Endothelial cell of umbilical vein (primary cell): Measurements from ENCODE around the gene TMEM208. TPM values are rescaled to one million over a fixed set of nuclear protein-coding genes. Genes with fewer than 3 reads are reported as not detected.

Experiments
- BruUV-seq: library from RNA; stranded (reverse); fragments of 400-500 nt; replicated peaks from 2 replicates; lab custom pipeline; 2021; lab: Mats Ljungman, UMichigan
- CTCF ChIA-PET: fragments of 300-600, 350-600 bp; sonication (Branson Sonifier 250); formaldehyde crosslinking; loops from one replicate; lab custom pipeline; 2021; ENCODE audit warnings: antibody characterized with exemption, inconsistent platforms; lab: Charles Lee
- POLR2A ChIA-PET: fragments of 300-600, 350-600 bp; sonication (Branson Sonifier 250); formaldehyde crosslinking; loops from one replicate; lab custom pipeline; 2021; ENCODE audit warnings: antibody characterized with exemption, inconsistent platforms; lab: Charles Lee
- DNase-seq: peaks from one replicate; pipeline ENCODE4 v3.0.0-alpha.2; 2011; ENCODE audit warnings: low read depth, low spot score
- FAIRE-seq: peaks from 2 replicates; lab custom pipeline; 2011; peaks lifted over from hg19 to GRCh38; lab: Jason Lieb, UNC
- H2AFZ ChIP-seq: 2 replicates; pipeline ENCODE4 v1.6.0; 2012; ENCODE audit warnings: low read depth, low read length, control low read depth, inconsistent platforms
- H3K27ac ChIP-seq: 2 replicates; pipeline ENCODE4 v1.5.1; 2011; ENCODE audit warnings: low read depth, mild to moderate bottlenecking, control low read depth, low read length, moderate library complexity; ENCODE audit not compliant: insufficient read depth
- H3K27me3 ChIP-seq, 2 experiments: 2 replicates each; pipeline versions ENCODE4 v1.6.0 to v1.6.1; 2011; ENCODE audit warnings: low read length in 2 of 2, mixed read lengths in 1 of 2; ENCODE audit not compliant: control insufficient read depth in 2 of 2, insufficient read depth in 2 of 2
- H3K36me3 ChIP-seq, 2 experiments: 2 replicates in 1 of 2; 3 replicates in 1 of 2; pipeline ENCODE4 v1.5.1; 2011; ENCODE audit warnings: low read length in 2 of 2, mild to moderate bottlenecking in 1 of 2, moderate library complexity in 1 of 2; ENCODE audit not compliant: control insufficient read depth in 2 of 2, insufficient read depth in 2 of 2; ENCODE audit errors: extremely low read depth in 1 of 2
- H3K4me1 ChIP-seq: 3 replicates; pipeline ENCODE4 v1.5.1; 2011; ENCODE audit warnings: mild to moderate bottlenecking, low read length; ENCODE audit not compliant: control insufficient read depth, insufficient read depth; ENCODE audit errors: extremely low read depth
- H3K4me2 ChIP-seq: 2 replicates; pipeline ENCODE4 v1.6.1; 2011; ENCODE audit warnings: low read length, control low read depth, mixed read lengths; ENCODE audit not compliant: insufficient read depth
- H3K4me3 ChIP-seq, 3 experiments: fragments of 200-600 bp in 1 of 3; sonication (generic), shearing (Covaris generic) in 1 of 3; replicated peaks in 1 of 3; 2 replicates each; pipeline ENCODE4 v1.5.1; 2011 to 2016; ENCODE audit warnings: control low read depth in 3 of 3, low read length in 3 of 3, mild to moderate bottlenecking in 2 of 3, inconsistent platforms in 1 of 3, low read depth in 1 of 3, moderate library complexity in 1 of 3; ENCODE audit not compliant: insufficient read depth in 1 of 3
- H3K79me2 ChIP-seq: 2 replicates; pipeline ENCODE4 v1.6.0; 2012; ENCODE audit warnings: low read length, inconsistent platforms; ENCODE audit not compliant: control insufficient read depth, insufficient read depth
- H3K9ac ChIP-seq: replicated peaks from 2 replicates; pipeline ENCODE3; 2011; ENCODE audit warnings: low read length, control low read depth; ENCODE audit not compliant: insufficient read depth; ENCODE audit errors: extremely low read depth
- H3K9me1 ChIP-seq: replicated peaks from 3 replicates; pipeline ENCODE4 v1.6.0; 2011; ENCODE audit warnings: mild to moderate bottlenecking, low read length; ENCODE audit not compliant: control insufficient read depth, insufficient read depth; ENCODE audit errors: extremely low read depth
- H3K9me3 ChIP-seq: replicated peaks from 2 replicates; pipeline ENCODE4 v1.5.1; 2012; ENCODE audit warnings: low read length, inconsistent platforms; ENCODE audit not compliant: control insufficient read depth, insufficient read depth
- H4K20me1 ChIP-seq: replicated peaks from 2 replicates; pipeline ENCODE3; 2011; ENCODE audit warnings: mild to moderate bottlenecking, low read length; ENCODE audit not compliant: control insufficient read depth, insufficient read depth; ENCODE audit errors: extremely low read depth
- CTCF ChIP-seq, 2 donors: IDR thresholded peaks; 1 replicate in 1 of 2; 2 replicates in 1 of 2; pipeline ENCODE4 v1.5.1; 2011; ENCODE audit warnings: low read length in 2 of 2, mild to moderate bottlenecking in 2 of 2, moderate library complexity in 2 of 2, control low read depth in 1 of 2, inconsistent platforms in 1 of 2, low read depth in 1 of 2; ENCODE audit not compliant: insufficient read depth in 1 of 2; ENCODE audit errors: extremely low read depth in 1 of 2
- EZH2 ChIP-seq: IDR thresholded peaks from 2 replicates; pipeline ENCODE4 v1.6.1; 2012; ENCODE audit warnings: borderline replicate concordance, low read depth, mild to moderate bottlenecking, moderate library complexity, low read length, inconsistent platforms; ENCODE audit not compliant: severe bottlenecking
- FOS ChIP-seq: IDR thresholded peaks from 2 replicates; pipeline ENCODE4 v1.6.1; 2011; ENCODE audit warnings: mild to moderate bottlenecking, low read length, moderate library complexity, borderline replicate concordance; ENCODE audit not compliant: insufficient read depth
- GATA2 ChIP-seq: IDR thresholded peaks from 2 replicates; pipeline ENCODE4 v1.7.0; 2011; ENCODE audit warnings: low read depth, mild to moderate bottlenecking, moderate library complexity, mixed read lengths, low read length; ENCODE audit not compliant: insufficient read length, insufficient read depth
- JUN ChIP-seq: IDR thresholded peaks from 2 replicates; pipeline ENCODE4 v1.6.1; 2011; ENCODE audit warnings: borderline replicate concordance, low read depth; ENCODE audit not compliant: insufficient read length, insufficient read depth
- MAX ChIP-seq: IDR thresholded peaks from 2 replicates; pipeline ENCODE4 v1.6.1; 2011; ENCODE audit not compliant: insufficient read depth, insufficient read length
- MYC ChIP-seq: IDR thresholded peaks from one replicate; pipeline ENCODE4 v1.6.1; 2011; ENCODE audit warnings: mild to moderate bottlenecking, low read depth, low read length
- POLR2A ChIP-seq: IDR thresholded peaks from 2 replicates; pipeline ENCODE4 v1.6.1; 2012; ENCODE audit warnings: low read depth, mild to moderate bottlenecking, control low read depth, low read length
- POLR2AphosphoS5 ChIP-seq: IDR thresholded peaks from 2 replicates; pipeline ENCODE4 v1.6.1; 2012; ENCODE audit warnings: low read depth, mild to moderate bottlenecking, control low read depth, low read length, moderate library complexity; ENCODE audit not compliant: insufficient read depth
- dilution Hi-C: fragments of 300-500 bp; cut with MboI; formaldehyde crosslinking; loops from one replicate; pipeline ENCODE4 v1.15.0; 2019; ENCODE audit warnings: low sequenced_read_pairs; ENCODE audit not compliant: extremely low pct_ligation_motif_present
- intact Hi-C: fragments of 100-400 bp; cut with micrococcal nuclease; formaldehyde crosslinking; loops from one replicate; pipeline ENCODE4 v1.10.0; 2022
- polyA plus RNA-seq, 4 experiments: library from polyadenylated mRNA; depleted of rRNA in 3 of 4; stranded (reverse) in 3 of 4; unstranded in 1 of 4; fragments of >200 nt; gene quantifications; 2 replicates each; pipeline versions ENCODE4 v1.2.1 to v1.2.3, GENCODE V29; 2011 to 2012; ENCODE audit warnings: missing spikeins in 1 of 4
- total RNA-seq: library from RNA; stranded (reverse); gene quantifications from 2 replicates; pipeline ENCODE4 v1.2.3, GENCODE V29; 2021

The TMEM208 gene
- total and polyA plus RNA-seq, 2 donors (not counting 3 experiments of a cell fraction or from before 2014, with no cell fraction given) = 35.3 to 94.0 TPM

- Histone ChIP-seq H3K36me3 (peaks cover 11 to 52% of the 10 kb centered on the region in 2 experiments), H3K4me1 (peaks cover 32% of the 10 kb centered on the region), H3K4me3 (no peak overlapping the region), H4K20me1 (no peaks in the 10 kb centered on the region), H3K4me2 (no peak overlapping the region), H3K9me3 (no peaks in the 10 kb centered on the region), H3K27ac (no peak overlapping the region), H2AFZ (no peak overlapping the region), H3K79me2 (peaks cover 39% of the 10 kb centered on the region), H3K9ac (no peak overlapping the region), H3K9me1 (no peaks in the 10 kb centered on the region), H3K27me3 (no peaks in the 10 kb centered on the region)
- dilution Hi-C loops (no loop called here), intact Hi-C loops (no loop called here)
- ChIA-PET CTCF (interaction anchor here (2.3 kb wide), 1 partner anchor 9 kb away, joined by 7 read pairs; the partner anchor contains the start of gene FHOD1), POLR2A (no interaction called here)
- FAIRE-seq (no peak), DNase-seq (no peak)
- no TSS peak for BruUV-seq
- no peak for TF ChIP-seq EZH2
- no peak for TF ChIP-seq GATA2
- no peak for TF ChIP-seq JUN
- TF ChIP-seq CTCF (IDR thresholded peaks at IDR 0.05; ENCODE audit: extremely low read depth in 1 of 2, insufficient read depth in 1 of 2, low read depth in 1 of 2, low read length in 2 of 2) = no peak
- no peak for TF ChIP-seq FOS
- TF ChIP-seq MAX = no peak
- no peak for TF ChIP-seq POLR2A
- TF ChIP-seq POLR2AphosphoS5 = no peak
- TF ChIP-seq MYC = no peak
Measured at GRCh38 chr16:67238806-67239470, 12.0 kb downstream of the TMEM208 start.
